ENCODE data around the gene ZNF521.

The ZNF521 gene

DNA sequence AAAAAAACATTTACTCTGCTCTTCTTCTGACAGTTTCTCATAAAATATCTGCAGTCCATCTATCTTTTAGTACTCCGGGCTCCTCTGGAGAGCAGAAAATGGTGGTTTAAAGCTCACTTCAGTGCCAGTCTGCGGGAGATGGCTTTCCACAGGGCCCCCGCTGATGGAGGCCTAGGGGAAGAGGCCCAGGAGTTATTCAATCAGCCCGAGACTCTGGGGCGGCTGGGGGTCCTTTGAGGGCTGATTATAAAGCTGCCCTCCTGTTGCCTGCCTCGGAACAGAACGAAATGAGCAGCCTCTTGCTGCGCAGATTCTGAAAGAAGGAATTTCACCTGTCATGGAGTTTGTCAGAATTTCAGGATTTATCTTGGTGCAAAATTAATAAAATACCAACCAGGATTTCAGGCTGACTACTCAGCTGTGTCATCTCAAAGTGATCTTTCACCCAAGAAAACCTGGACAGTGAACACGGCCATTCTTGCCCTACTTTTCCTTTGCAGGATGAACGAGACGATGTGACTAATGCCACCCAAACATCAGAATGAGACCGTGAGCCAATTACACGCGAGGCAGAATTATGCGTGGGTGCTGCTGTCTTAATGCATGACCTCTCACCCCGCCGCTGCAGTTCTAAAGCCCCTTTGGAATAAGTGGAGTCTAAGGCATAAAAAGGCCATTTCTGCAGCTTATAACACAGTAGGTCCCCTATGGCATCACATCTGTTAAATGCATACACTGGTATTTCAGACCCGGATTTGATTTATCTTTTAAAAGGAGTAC lies 273.8 kb downstream of the ZNF521 start:
- Mint-ChIP-seq H3K4me3 (peak overlapping the region in 1 of 3 experiments; percentile 9), H3K36me3 (ENCODE audit: low read depth) (peaks cover 24% of the 10 kb centered on the region), H3K4me1 (peaks cover 57% of the 10 kb centered on the region), H3K27ac (peak overlapping the region; percentile 69 to 80 (median 78)), H3K9me3 (no peaks in the 10 kb centered on the region), H3K27me3 (ENCODE audit: low read depth) (no peaks in the 10 kb centered on the region)
- TF ChIP-seq, protein P1, sequence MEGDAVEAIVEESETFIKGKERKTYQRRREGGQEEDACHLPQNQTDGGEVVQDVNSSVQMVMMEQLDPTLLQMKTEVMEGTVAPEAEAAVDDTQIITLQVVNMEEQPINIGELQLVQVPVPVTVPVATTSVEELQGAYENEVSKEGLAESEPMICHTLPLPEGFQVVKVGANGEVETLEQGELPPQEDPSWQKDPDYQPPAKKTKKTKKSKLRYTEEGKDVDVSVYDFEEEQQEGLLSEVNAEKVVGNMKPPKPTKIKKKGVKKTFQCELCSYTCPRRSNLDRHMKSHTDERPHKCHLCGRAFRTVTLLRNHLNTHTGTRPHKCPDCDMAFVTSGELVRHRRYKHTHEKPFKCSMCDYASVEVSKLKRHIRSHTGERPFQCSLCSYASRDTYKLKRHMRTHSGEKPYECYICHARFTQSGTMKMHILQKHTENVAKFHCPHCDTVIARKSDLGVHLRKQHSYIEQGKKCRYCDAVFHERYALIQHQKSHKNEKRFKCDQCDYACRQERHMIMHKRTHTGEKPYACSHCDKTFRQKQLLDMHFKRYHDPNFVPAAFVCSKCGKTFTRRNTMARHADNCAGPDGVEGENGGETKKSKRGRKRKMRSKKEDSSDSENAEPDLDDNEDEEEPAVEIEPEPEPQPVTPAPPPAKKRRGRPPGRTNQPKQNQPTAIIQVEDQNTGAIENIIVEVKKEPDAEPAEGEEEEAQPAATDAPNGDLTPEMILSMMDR (IDR thresholded peaks at IDR 0.05; ENCODE audit: unreplicated experiment in 3 of 3): no peak

DNA sequence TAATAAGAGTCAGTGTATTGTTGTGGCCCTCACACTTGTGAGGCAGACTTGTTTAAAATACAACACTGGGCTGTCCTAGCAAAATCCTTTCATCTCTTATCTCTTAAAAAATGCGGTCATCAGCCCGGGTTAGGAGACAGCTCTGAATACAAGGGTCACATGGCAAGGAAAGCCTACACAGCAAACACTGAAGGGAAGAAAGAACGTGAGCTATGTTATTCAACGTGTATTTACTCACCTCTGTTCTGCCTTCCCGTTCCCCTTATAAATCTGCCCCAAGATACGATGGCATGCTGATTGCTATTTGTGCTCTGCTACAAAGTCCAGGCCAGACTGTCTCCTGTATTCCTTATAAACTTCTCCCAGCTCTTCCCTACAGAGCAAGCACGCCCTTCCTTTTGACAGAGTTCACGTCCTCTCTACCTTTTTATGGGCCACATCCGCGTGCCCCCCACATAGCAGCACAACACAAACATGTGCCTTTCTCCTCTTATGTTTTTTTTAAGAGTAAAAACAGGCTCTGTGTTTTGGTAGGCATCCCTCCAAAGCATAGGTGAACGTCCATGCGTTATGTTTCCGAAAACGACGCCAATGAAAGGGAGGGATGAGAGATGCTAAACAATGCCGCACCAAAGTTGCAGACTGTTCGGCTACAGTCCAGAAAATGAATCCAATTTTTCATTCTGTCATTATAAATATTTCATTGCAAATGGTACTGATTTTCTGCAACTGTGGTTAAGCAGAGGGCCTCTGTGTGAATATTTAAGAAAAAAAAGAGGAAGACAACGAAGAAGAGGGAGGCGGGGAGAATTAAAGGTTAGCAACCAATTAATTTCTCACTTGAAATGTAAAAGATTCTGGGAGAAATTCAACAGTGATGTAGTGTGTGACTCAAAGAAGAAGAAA lies 274.7 kb downstream of the ZNF521 start:
- peaks cover 23% of the 10 kb centered on the region for H3K36me3 Mint-ChIP-seq (ENCODE audit: low read depth)
- H3K27me3 Mint-ChIP-seq (ENCODE audit: low read depth): no peaks in the 10 kb centered on the region
- peaks cover 60% of the 10 kb centered on the region for H3K4me1 Mint-ChIP-seq
- TF ChIP-seq, protein P1 (IDR thresholded peaks at IDR 0.05; ENCODE audit: unreplicated experiment in 3 of 3): no peak
- peak overlapping the region; percentile 69 to 80 (median 78) for H3K27ac Mint-ChIP-seq
- H3K9me3 Mint-ChIP-seq: no peaks in the 10 kb centered on the region
- H3K4me3 Mint-ChIP-seq: peak overlapping the region; percentile 1 to 32 (median 27)

DNA sequence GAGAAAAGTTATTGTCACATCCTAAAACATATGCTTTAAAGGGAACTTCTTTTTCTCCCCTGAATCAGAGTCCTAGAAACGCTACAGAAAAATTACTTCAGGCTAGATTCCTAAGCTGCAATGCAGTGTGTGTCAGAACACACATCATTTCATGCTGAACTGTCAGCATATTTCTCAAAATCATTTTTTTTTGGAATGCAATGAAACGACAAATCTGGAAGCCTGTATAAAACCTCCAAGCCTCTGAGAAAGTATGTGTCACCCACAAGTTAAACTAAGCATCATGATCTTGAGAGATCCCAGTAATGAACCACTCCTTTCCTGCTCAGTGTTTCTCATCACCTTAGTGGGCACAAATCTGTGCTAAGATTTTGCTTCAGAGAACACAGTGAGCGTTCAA lies 276.2 kb downstream of the ZNF521 start:
- H3K4me3 Mint-ChIP-seq: no peak overlapping the region
- H3K4me1 Mint-ChIP-seq: peaks cover 60% of the 10 kb centered on the region
- H3K27me3 Mint-ChIP-seq (ENCODE audit: low read depth): no peaks in the 10 kb centered on the region
- H3K9me3 Mint-ChIP-seq: no peaks in the 10 kb centered on the region
- H3K27ac Mint-ChIP-seq: peak overlapping the region; percentile 9 to 42 (median 21)
- TF ChIP-seq, protein P1 (IDR thresholded peaks at IDR 0.05; ENCODE audit: unreplicated experiment in 3 of 3): no peak
- peaks cover 21% of the 10 kb centered on the region for H3K36me3 Mint-ChIP-seq (ENCODE audit: low read depth)

DNA sequence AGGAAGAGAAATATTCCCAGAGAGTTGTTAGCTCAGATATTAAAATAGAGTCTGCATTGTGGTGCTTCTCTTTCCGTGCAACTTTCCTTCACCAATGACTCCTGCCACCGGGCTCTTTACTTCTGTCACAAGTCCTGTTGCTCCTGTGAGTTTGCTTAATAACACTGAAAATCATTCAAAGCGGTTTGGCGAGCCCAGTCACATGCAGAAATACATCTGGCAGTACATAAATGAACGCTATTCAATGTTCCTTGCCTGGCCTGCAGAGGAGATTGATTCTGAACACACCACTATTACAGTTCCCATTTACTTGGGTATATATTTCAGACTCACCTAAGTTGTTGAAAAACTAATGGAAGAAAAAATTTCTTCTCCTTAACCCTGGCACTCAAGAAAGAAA lies 276.6 kb downstream of the ZNF521 start:
- peaks cover 20% of the 10 kb centered on the region for H3K36me3 Mint-ChIP-seq (ENCODE audit: low read depth)
- H3K9me3 Mint-ChIP-seq: no peaks in the 10 kb centered on the region
- TF ChIP-seq, protein P1 (IDR thresholded peaks at IDR 0.05; ENCODE audit: unreplicated experiment in 3 of 3): no peak
- peak overlapping the region; percentile 9 to 42 (median 21) for H3K27ac Mint-ChIP-seq
- H3K4me1 Mint-ChIP-seq: peaks cover 56% of the 10 kb centered on the region
- H3K27me3 Mint-ChIP-seq (ENCODE audit: low read depth): no peaks in the 10 kb centered on the region
- H3K4me3 Mint-ChIP-seq: no peak overlapping the region

DNA sequence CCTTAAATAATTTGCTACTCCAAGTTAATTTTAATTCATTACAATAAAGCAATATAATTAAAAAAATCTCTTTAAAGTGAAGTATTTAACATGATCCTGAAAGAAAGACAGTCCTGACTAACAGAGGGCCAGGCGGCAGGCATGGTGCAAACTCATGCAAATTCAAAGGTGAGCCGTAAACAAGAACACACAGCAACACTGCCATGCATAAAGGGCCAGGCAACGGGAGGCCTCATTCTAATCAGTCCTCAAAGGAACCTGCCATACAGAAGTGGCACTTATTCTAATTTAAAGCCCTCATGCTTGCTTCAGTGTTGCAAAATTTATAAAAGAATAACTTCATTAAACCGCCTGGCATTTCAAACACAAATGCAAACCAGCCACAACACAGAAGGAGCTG lies 277.0 kb downstream of the ZNF521 start:
- Mint-ChIP-seq H3K27ac (no peak overlapping the region), H3K4me1 (peaks cover 52% of the 10 kb centered on the region), H3K36me3 (ENCODE audit: low read depth) (peaks cover 18% of the 10 kb centered on the region), H3K27me3 (ENCODE audit: low read depth) (no peaks in the 10 kb centered on the region), H3K4me3 (no peak overlapping the region), H3K9me3 (no peaks in the 10 kb centered on the region)
- TF ChIP-seq, protein P1 (IDR thresholded peaks at IDR 0.05; ENCODE audit: unreplicated experiment in 3 of 3): no peak

Data from nephron (organoid).